AG09319 (cell line): ENCODE results near the gene ACTN2.
A peak's percentile ranks its signal among the peaks of the same experiment; 100 is the strongest.

ENCODE experiments used
- DNase-seq: peaks from one replicate; pipeline ENCODE4 v3.0.0-alpha.2; 2010; ENCODE audit warnings: low read depth; ENCODE audit errors: extremely low read depth
- TF ChIP-seq, protein P1 (sequence below): IDR thresholded peaks from 2 replicates; pipeline ENCODE4 v1.5.1; 2011; ENCODE audit warnings: low read depth, mild to moderate bottlenecking, inconsistent platforms, low read length, moderate library complexity

ACTN2 gene

DNA sequence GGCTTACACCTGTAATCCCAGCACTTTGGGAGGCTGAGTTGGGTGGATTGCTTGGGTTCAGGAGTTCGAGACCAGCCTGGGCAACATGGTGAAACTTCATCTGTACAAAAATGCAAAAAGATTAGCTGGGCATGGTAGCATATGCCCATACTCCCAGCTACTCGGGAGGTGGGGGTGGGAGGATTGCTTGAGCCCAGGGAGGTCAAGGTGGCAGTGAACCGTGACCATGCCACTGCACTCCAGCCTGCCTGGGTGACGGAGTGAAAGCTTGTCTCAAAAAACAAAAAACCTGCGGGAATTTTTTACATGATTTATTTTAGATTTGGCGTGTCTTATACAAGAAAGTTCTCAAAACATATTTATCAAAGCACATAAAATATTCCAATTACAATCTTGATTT lies 81.0 kb downstream of the ACTN2 start:
- TF ChIP-seq, protein P1, sequence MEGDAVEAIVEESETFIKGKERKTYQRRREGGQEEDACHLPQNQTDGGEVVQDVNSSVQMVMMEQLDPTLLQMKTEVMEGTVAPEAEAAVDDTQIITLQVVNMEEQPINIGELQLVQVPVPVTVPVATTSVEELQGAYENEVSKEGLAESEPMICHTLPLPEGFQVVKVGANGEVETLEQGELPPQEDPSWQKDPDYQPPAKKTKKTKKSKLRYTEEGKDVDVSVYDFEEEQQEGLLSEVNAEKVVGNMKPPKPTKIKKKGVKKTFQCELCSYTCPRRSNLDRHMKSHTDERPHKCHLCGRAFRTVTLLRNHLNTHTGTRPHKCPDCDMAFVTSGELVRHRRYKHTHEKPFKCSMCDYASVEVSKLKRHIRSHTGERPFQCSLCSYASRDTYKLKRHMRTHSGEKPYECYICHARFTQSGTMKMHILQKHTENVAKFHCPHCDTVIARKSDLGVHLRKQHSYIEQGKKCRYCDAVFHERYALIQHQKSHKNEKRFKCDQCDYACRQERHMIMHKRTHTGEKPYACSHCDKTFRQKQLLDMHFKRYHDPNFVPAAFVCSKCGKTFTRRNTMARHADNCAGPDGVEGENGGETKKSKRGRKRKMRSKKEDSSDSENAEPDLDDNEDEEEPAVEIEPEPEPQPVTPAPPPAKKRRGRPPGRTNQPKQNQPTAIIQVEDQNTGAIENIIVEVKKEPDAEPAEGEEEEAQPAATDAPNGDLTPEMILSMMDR, result no peak
- no peak for DNase-seq

DNA sequence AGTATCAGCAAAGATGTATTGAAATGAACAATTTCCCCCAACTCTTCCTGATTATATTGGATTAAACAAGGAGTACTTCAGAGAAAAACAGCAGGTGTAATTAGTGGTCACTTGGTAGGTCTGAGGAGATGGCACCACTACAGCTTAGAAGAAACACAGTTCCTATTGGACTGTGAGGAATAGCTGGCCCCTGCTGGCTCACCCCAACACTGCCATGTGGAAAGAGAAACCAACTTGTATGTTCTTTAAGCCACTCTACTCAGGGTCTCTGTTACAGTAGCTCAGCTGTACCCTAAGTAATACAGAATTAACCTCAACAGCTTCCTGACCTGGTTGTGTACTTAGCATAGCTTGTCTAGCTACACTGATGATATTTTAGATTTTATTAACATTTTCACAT lies 82.3 kb downstream of the ACTN2 start:
- TF ChIP-seq, protein P1, result no peak
- no peak for DNase-seq

GRCh38 chr1:236773919-236774318 lies 87.6 kb downstream of the ACTN2 start:
- TF ChIP-seq, protein P1, result no peak
- DNase-seq, result no peak

- no peak for DNase-seq
Observed at GRCh38 chr1:236774926-236775325, 88.6 kb downstream of the ACTN2 start.

GRCh38 chr1:236779312-236779711 lies 93.0 kb downstream of the ACTN2 start:
- TF ChIP-seq, protein P1, result no peak
- no peak for DNase-seq

More at GRCh38 chr1:236774926-236775325, 88.6 kb downstream of the ACTN2 start:
- TF ChIP-seq, protein P1, result peak; percentile 14

DNA sequence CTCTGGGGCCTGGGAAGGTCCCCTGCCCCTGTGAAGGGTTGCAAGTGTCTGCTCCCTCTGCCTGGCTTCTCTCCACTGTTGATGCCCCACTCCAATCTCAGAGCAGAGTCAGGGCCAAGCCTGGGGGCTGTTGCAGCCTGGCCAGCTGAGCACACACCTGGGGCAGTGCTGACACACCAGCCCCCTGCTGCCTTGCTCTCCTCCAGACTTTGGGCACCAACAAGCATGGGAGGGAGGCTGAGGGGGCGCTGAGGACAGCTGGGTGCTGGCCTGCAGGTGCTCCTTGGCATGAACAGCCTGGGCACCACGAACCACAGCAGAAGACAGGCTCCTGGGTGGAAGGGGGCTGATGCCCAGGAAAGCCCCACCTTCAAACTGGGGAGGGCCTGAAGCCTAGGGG lies 99.2 kb downstream of the ACTN2 start:
- TF ChIP-seq, protein P1, result no peak
- no peak for DNase-seq

DNA sequence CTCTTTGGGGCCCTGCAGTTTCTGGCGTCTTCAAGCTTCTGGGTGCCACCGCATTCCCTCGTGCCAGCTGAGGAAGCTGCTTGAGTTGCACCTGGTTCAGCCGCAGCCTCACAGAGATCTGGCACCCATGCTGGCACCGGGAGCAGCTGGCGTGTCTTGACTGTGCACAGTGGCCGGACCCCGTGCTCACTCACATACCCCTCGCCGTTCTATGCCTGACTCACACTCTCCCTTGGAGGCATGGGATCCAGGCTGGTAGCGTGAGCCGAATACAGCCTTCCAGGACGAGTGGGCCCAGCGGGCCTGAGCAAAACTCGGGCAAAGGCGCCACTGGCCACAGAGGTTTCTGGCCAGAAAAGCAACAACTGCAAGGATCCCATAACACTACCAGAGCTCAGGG lies 100.2 kb downstream of the ACTN2 start:
- no peak for DNase-seq
- TF ChIP-seq, protein P1, result no peak
